Fibroblast of skin of back (primary cell): ENCODE results near the gene DEPDC5.
"Not testable (repeated sequence)": the region's sequence is repeated elsewhere in the genome, so short reads cannot be mapped to it uniquely, and the experiment has no call there.

Experiments
- DNase-seq: peaks from one replicate; pipeline ENCODE4 v3.0.0-alpha.2; 2013

Gene DEPDC5

DNA sequence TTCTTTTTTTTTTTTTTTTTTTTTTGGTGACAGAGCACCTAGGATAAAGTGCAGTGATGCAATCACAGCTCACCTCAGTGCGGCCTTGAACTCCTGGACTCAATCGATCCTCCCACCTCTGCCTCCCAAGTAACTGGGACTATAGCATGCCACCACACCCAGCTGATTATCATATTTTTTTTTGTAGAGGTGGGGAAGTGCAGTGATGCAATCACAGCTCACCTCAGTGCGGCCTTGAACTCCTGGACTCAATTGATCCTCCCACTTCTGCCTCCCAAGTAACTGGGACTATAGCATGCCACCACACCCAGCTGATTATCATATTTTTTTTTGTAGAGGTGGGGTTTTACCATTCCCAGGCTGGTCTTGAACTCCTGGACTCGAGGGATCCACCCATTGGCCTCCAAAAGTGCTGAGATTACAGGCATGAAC lies 61.6 kb downstream of the DEPDC5 start:
- DNase-seq, result not testable (repeated sequence)

DNA sequence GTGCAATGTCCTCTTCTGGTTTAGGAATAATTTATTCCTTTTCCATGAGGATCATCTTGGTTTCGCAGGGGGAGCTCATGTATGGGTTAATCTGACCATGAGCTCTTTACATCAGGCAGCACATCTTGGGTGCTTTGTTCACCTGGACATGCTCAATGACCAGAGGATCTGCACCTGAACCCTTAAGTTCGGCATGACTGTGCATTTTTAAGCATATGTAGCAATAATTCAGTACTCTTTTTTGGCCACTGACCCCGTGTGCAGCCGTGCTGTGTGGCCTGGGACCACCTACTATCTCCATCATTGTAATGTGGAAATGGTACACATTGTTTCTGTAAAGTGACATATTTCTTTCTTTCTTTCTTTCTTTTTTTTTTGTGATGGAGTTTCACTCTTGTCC lies 62.9 kb downstream of the DEPDC5 start:
- no peak for DNase-seq

DNA sequence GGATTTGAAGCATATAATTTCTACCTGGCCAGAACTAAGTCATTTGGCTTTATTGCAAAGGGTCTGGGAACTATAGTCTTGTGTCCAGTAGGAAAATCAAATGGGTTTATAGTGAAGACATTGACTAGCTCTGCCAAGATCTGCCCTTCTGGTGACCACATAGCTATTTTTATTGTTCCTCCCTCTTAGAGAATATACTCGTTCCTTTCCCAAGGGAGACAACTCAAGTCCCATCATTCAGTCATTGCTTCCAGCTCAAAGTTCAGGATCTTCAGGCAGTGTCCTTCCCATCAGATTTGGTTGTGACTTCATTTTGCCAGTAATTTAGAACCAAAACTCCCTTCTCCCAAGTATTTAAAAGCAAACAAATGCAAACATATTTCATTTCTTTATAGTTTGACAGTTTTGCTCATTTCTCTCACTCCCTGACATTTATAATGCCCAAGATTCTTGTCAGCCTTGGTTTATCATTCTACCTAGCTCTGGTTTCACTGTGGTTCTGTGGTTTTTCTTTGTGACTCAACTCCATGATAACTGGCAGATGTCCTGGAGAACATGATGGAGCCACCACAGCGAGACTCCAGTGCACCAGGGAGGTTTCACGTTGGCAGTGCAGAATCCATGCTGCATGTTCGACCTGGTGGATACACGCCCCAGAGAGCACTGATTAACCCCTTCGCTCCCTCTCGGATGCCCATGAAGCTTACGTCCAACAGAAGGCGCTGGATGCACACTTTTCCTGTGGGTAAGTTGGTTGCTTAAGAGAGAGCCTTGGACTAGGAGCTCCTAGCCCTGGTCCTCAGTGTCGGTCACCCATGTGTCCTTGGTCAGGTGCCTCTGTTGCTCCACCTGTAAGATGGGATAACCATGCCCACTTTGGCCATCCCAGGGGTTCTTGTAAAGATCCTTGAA lies 64.9 kb downstream of the DEPDC5 start:
- DNase-seq, result peak; percentile 20

DNA sequence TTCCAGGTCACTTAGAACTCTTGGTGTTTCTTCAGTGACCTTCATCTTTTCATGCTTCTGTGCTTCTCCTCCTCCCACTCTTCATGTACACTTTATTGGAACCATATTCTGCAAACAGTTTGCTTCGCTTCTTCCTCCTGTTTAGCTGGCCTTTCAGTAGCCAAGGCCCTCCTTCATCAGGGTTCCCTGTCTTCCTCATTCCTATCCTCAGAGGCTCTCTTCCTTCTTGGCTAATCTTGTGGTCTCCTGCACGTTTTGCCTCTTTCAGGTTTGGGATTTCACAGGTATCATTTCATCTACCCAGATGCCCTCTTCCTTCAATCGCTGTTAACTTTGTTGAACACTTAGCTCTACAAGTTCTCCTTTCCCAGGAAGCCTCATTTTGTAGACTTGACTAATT lies 66.8 kb downstream of the DEPDC5 start:
- DNase-seq, result no peak

DNA sequence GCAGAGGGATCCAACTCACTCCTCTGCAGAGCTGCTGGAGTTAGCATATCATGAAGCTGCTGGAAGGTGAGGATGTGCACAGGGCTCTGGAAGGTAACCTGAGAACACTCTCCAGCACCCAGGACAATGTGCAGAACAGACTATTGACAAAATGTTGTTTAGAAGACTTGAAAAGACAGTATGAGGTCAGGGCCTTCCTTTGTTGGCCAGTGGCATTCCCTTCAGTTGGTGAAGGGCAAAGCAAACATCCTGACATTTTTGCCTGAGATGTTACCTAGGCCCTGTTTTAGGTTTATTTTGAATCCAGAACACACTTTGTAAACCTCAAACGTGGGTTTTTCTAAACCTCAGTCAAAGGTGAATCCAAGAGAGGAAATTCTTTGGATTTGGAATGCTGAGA lies 67.8 kb downstream of the DEPDC5 start:
- DNase-seq, result no peak

DNA sequence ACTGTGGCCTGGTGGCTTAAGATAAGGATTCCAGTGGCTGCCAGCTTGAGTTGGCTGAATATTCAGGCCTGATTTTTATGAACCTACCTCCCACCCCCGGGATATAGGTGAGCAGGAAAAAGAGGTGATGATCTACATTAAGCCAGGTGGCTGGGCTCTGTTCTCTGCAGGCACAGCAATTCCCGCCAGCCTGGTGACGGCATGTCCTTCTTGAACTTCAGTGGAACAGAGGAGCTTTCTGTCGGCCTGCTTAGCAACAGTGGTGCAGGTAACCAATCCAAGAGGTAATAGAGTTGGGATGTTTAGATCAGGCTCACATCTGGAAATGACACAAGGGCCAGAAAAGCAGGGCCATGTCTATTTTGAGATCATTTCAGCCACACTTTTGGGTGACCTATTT lies 68.7 kb downstream of the DEPDC5 start:
- no peak for DNase-seq

DNA sequence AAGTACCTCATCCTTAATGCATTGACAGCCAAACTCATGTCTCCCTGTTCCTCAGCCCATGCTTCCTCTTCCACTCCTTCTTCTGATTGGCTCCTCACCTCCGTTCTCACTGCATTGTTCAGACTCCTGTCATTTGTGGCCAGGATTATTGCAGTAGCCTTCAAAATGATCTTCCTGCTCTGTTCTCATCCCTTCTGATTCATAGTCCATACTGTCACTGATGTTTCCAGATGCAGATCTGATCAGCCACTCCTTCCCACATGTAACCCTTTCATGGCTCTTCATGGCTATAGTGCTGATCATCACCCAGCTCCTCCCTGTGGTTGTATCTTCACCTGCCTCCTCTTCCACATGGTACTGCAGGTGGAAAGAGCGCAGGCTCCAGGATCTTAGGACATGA lies 71.7 kb downstream of the DEPDC5 start:
- DNase-seq, result no peak

DNA sequence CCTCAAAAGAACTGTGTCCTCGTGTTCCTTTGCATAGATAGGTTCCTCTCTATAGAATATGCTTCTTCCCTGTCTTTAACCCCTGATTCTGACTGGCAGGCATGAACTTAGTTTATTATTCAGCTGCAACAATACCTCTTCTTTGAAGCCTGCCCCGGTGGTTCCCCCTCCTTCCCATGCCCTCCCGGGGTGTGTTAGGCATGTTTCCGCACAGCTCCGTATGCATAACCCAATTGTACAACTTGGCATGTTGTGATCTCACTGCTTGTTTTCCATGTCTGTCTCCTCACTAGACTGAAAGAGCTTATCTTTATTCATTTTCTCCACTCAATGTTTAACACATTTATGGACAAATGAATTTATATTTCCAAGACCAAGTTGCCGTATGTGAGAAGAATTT lies 72.6 kb downstream of the DEPDC5 start:
- DNase-seq, result no peak

DNA sequence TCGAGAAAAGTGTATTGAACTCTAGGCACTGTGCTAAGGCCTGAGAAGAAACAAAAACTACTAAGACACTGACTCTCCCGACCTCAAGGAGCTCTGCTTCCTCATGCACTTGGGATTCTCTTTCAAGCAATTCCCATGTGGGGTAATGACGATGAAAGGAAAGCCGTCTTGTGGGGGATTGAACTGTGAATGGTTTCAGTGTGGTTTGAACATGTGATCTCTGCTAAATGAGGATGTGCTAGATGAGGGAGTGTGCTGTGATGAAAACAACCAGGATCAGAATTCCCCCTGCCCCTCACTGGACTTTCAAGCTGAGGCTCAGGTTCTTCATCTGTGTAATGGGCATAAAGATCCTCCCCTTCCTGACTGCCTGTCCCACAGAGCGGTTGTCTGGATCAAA lies 74.9 kb downstream of the DEPDC5 start:
- peak; percentile 47 for DNase-seq

DNA sequence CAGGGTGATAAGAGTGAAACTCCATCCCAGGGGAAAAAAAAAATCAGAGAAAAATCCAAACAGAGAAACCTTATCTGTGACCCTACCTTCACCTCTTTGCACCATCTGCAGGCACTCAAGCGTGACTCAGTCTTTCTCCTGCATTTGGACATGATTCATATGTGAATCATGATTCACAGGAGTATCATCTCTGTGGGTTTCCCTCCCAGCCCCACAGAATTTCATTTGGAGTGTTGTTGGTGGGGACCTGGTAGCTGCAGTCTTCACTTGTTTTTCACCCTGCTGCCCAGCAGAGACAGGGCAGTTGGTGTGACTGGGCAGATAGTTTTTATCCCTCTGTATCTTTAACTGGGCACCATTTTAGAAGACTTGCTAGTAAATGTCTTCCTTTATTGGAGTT lies 75.7 kb downstream of the DEPDC5 start:
- DNase-seq, result peak; percentile 96

DNA sequence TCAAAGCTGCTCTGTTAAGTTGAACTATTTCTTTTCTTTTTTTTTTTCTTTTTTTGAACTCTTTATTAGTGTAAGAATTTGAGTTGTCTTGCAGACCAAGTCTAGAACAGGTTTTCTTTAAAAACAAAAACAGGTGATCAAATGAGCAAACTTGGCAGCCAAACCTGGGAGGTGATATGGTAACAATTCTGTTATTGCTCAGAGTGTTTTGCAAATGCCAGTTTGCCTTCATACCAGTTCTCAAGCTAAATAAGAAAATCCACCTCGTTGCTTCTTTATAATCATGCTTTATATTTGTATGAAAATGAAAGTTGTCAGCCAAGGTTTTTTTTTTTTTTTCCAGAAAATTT lies 76.9 kb downstream of the DEPDC5 start:
- DNase-seq, result no peak

DNA sequence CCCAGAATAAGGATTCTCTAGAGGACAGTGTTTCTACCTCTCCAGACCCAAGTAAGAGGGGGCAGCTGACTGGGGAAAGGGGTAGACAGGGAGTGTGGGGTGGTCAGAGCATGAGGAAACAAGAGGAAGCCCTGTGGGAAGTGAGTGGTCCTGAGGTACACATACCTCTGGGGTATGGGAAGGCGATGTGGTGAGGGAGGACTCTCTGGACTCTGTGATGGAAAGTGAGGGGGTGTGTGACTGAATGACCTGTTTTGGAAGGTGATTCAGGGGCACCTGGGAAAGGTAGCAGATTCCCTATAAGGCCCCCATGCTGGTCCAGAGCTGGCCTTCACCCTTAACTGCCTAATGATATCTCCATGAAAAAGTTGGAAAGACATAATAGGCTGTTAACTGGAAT lies 80.1 kb downstream of the DEPDC5 start:
- DNase-seq, result no peak

DNA sequence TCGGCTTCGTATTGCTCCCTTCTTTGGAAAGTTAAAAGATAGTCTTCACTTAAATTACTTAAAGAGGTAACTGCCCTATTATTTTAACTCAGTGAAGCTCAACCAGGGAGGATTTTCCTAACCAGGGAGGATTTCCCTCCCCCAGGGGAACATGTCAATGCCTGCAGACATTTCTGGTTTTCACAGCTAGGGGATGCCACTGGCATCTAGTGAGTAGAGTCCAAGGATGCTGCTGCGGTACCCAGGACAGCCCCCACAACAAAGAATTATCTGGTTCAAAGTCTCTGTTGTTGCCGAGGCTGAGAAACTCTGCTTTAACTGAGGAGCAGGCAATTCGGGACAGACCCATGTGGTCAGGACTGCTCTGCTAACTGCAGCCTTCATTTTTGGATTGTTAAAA lies 82.2 kb downstream of the DEPDC5 start:
- DNase-seq, result no peak

DNA sequence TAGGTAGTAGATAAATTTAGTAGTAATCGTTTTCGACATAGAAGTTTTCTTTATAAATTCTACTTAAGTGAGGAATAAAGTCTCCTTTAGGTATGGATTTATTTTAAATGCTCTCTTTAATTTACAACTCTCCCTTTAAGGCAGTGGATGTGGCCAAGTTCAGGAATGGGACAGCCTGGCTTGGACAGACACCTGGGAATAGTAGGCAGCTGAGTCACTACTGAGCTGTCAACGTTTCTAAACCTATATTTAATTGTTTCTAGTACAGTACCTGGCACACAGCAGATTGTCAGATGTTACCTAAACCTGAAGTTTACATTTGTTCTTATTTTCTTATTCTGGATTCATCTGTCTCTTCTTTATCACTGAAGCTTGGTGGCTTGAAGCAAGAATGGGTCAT lies 85.1 kb downstream of the DEPDC5 start:
- no peak for DNase-seq

DNA sequence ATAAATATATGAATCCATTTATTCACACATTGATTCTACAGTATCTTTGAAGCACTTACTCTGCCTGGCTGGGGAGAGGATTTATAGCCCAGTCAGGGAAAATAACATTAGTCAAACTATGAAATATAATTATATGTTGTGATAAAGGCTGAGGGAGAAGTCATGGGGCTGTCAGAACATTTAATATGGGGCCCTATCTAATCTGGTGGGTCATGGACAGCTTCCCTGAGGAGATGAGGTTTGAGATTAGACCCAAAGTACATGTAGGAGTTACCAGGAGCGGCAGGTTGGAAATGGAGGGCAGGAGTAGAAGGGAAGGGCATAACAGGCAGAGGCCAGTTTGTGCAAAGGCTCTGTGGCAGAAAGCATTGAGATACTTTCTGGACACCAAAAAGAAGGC lies 86.2 kb downstream of the DEPDC5 start:
- DNase-seq, result no peak

DNA sequence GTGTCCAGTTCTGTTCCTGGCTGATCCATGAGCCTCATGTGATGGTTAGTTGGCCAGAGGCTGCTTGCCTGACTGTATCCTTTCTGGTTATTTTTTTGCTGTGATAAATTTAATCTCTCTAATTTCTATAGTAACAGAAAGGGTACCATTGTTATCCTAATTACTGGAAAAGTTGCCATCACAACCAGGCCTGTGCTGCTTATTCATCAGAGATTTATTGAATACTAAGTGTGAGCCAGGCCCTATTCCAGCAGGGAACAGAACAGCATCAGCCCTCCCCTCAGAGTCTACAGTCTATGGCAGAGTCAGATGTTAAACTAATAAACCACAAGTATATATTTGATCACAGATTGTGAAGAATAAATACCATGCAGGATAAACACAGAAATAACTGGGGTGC lies 86.8 kb downstream of the DEPDC5 start:
- DNase-seq, result no peak

DNA sequence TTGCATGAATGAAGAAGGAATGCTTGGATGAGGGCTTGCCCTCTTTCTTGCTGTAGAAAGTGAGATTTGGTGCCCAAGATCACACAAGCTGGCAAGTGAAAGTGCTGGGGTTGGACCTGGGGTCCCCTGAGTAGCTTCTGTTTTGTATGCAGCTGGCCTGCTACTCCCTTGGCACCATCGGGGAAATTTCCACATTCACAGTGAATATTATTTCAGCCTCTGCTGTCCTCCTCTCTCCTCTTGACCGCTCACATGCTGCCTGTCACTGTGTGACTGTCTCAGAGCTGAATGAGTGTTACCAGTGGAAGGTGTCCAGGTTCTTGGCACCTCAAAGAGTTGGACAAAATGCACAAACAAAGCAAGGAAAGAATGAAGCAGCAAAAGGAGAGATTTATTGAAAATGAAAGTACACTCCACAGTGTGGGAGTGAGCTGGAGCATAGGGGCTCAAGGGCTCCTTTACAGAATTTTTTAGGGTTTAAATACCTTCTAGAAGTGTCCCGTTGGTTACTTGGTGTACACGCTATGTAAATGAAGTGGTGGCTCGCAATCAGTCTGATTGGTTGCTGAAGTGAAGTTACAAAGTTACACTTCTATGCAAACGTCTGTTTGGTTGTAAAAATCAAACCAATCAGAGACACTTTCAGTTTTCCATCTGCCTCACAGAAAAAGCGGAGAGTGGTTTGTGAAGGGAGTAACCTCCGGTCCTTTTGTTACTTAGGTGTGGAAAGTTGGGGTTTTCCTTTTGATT lies 87.4 kb downstream of the DEPDC5 start:
- DNase-seq, result no peak

DNA sequence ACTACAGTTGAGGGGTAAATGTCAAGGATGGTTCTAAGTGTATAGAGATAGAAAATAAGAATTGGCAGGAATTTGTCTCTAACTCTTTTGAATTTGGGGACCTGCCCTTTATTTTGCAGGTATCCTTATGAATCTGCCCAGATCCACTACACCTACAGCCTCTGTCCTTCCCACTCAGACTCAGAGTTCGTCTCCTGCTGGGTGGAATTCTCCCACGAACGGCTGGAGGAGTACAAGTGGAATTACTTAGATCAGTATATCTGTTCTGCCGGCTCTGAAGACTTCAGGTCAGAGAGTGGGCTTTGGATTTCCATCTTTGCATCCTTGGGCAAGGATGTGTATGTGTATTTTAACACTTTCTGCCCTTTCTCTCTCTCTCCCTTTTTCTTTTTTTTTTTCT lies 89.7 kb downstream of the DEPDC5 start:
- DNase-seq, result no peak

DNA sequence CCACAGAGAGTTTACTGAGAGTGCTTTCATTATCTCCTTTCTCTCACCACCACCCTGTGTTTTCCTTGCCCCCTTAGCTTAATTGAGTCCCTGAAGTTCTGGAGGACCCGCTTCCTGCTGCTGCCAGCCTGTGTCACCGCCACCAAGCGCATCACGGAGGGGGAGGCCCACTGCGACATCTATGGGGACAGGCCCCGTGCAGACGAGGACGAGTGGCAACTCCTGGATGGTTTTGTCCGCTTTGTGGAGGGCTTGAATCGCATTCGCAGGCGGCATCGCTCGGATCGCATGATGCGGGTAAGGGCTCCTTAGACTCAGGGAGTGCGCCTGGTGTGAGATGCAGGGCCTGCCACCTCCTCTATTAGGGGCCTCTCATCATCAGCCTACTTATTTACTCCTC lies 91.1 kb downstream of the DEPDC5 start:
- no peak for DNase-seq

DNA sequence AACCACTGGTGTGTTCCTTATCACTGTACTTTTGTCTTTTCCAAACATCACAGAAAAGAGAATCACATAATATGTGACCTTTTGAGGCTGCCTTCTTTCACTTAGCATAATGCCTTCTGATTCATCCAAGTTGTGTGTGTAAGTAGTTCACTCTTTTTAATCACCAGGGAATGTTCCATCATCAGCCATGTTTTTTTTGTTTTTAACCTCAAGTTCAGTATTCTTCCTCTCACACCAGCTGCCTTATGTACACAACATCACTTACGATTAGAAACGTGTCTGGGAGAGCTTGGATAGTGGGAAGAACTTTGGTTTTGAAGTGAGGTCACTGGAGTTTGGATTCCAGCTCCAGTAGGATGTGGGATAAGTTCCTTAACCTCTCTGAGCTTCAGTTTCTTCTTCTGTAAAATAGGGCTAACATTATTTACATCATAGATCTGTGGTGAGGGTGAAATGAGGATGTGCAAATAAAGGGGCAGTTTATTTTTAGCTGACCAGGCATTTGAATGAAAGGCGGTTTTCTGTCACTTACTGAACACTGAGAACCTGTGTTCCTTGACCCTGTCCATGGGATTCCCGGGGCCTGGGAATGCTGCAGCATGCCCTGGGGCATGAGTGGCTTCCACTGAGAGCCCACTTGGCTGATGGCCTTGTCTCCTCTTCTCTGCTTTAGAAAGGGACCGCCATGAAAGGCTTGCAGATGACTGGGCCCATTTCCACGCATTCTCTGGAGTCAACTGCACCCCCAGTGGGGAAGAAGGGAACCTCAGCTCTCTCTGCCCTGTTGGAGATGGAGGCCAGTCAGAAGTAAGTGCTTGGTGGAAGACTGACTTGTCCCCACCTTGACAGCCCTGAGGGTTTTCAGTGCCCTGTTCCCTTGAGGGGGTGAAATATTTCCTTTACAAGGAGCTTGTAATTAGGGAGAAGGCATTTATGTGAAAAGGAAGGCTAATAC lies 92.6 kb downstream of the DEPDC5 start:
- no peak for DNase-seq

DNA sequence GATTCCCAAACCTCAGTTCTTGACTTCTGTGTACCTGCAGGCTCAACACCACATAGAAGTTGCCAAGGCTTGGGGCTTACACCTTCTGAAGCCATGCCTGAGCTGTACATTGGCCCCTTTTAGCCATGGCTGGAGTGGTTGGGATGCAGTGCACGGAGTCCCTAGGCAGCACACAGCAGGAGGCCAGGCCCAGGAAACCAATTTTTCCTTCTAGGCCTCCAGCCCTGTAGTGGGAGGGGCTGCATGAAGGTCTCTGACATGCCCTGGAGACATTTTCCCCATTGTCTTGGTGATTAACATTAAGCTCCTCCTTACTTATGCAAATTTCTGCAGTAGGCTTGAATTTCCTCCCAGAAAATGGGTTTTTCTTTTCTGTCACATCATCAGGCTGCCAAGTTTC lies 94.6 kb downstream of the DEPDC5 start:
- no peak for DNase-seq

DNA sequence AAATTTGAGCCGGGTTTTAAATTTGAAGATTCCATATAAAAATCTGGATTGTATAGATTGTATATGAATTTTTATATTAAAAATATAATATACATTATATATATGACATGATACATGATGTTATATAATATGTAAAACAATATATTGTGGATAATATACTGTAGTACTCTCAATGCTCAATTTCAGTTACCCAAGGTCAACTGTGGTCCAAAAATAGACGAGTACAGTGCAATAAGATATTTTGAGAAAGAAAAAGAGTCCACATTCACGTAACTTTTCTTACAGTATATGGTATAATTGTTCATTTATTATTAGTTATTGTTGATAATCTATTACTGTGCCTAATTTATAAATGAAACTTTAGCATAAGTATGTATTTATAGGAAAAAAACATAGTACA lies 96.3 kb downstream of the DEPDC5 start:
- DNase-seq, result no peak
